K562 (cell line): ENCODE measurements around the gene NT5E.

Source experiments
- CBFB ChIP-seq: sonication (generic); formaldehyde crosslinking; IDR thresholded peaks from 2 replicates; pipeline ENCODE4 v1.4.0; 2020; ENCODE audit warnings: mild to moderate bottlenecking, missing genetic modification reagents
- CBX3 ChIP-seq, 2 experiments: IDR thresholded peaks; 1 replicate in 1 of 2; 2 replicates in 1 of 2; pipeline ENCODE4 v1.6.1; 2012; ENCODE audit warnings: inconsistent platforms in 2 of 2, low read length in 2 of 2, borderline replicate concordance in 1 of 2, control low read depth in 1 of 2
- CTBP1 ChIP-seq: fragments of 450-650 bp; IDR thresholded peaks from 2 replicates; pipeline ENCODE4 v1.6.1; 2016; ENCODE audit warnings: borderline replicate concordance
- HNRNPL ChIP-seq: fragments of 200-400 bp; formaldehyde crosslinking; IDR thresholded peaks from 2 replicates; pipeline ENCODE4 v1.6.1; 2017; ENCODE audit warnings: low read depth, mild to moderate bottlenecking, low read length
- IRF2 ChIP-seq: sonication (generic); formaldehyde crosslinking; IDR thresholded peaks from 2 replicates; pipeline ENCODE4 v1.8.1; 2022; ENCODE audit warnings: mild to moderate bottlenecking, missing genetic modification reagents
- LCOR ChIP-seq: sonication (generic); formaldehyde crosslinking; IDR thresholded peaks from 2 replicates; pipeline ENCODE4 v1.8.0; 2022; ENCODE audit warnings: mild to moderate bottlenecking, missing genetic modification reagents
- POLR2A ChIP-seq: fragments of 450-650 bp; conservative IDR thresholded peaks from 2 replicates; pipeline ENCODE4 v1.6.1; 2016
- POLR2AphosphoS5 ChIP-seq: IDR thresholded peaks from 2 replicates; pipeline ENCODE4 v1.6.1; 2011; ENCODE audit warnings: mild to moderate bottlenecking, low read depth, low read length, moderate library complexity; ENCODE audit not compliant: control insufficient read depth, insufficient read depth
- TCF7L2 ChIP-seq: fragments of 150-350 bp; IDR thresholded peaks from 2 replicates; pipeline ENCODE4 v1.6.1; 2016; ENCODE audit warnings: low read depth, mild to moderate bottlenecking, low read length, moderate library complexity
- ZFX ChIP-seq: sonication (generic); formaldehyde crosslinking; IDR thresholded peaks from 2 replicates; pipeline ENCODE4 v1.8.0; 2022; ENCODE audit warnings: mild to moderate bottlenecking, missing genetic modification reagents, moderate library complexity
- ZNF174 ChIP-seq: fragments of 250-450 bp; sonication (Bioruptor Pico); IDR thresholded peaks from 2 replicates; pipeline ENCODE4 v1.4.0; 2020; ENCODE audit warnings: mild to moderate bottlenecking
- ZNF24 ChIP-seq: fragments of 450-650 bp; IDR thresholded peaks from 2 replicates; pipeline ENCODE4 v1.6.1; 2016
- TF ChIP-seq, protein P1 (sequence below), 3 experiments: fragments of 200-800 bp in 1 of 3; sonication (Bioruptor generic) in 1 of 3; sonication (generic) in 1 of 3; formaldehyde crosslinking in 1 of 3; IDR thresholded peaks; 2 replicates each; pipeline versions ENCODE4 v1.6.1 to v1.8.0; 2016 to 2022; ENCODE audit warnings: mild to moderate bottlenecking in 2 of 3, missing compliant biosample characterization in 2 of 3, missing genetic modification characterization in 2 of 3, missing genetic modification reagents in 1 of 3

DNA sequence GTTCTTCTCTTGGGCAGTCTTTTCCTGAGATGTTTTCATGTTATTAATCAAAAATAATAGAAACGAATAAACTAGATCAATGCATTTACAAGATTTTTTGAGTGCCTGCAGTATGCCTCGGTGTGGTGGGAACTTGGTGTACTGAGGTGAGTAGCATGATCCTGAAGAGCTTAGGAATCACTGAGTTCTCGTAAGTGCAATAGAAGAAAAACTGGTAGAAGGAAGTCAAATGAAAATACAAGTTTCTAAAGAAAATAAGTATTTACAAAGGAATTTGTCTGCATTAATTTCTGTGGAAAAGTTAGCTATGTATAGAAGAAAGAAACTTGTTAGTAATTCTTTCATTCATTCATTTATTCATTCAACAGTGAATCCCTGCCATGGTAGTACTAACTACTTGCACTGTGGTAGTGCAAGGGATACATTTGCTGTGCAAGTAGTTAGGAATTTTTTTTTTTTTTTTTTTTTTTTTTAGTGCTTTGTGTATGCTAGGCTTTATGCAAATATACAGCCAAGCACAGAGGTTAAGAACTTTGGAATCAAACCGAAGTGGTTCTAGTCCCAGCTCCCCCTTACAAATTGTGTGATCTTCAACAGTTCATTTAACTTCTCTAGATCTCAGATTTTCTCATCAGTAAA lies 13.9 kb downstream of the NT5E start:
- TF ChIP-seq CTBP1 = no peak
- TF ChIP-seq ZNF24 = no peak
- TF ChIP-seq ZNF174 = no peak
- TF ChIP-seq TCF7L2 = no peak
- no peak for TF ChIP-seq CBFB (CRISPR knock-in tag)
- TF ChIP-seq, protein P1, sequence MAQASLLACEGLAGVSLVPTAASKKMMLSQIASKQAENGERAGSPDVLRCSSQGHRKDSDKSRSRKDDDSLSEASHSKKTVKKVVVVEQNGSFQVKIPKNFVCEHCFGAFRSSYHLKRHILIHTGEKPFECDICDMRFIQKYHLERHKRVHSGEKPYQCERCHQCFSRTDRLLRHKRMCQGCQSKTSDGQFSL (CRISPR knock-in tag; IDR thresholded peaks at IDR 0.05) = no peak
- TF ChIP-seq, protein P1 (tag; IDR thresholded peaks at IDR 0.05) = no peak
- TF ChIP-seq ZFX (CRISPR knock-in tag) = no peak
- TF ChIP-seq POLR2A = no peak
- no peak for TF ChIP-seq CBX3 (IDR thresholded peaks at IDR 0.05; ENCODE audit: borderline replicate concordance in 1 of 2, low read length in 2 of 2)
- TF ChIP-seq POLR2AphosphoS5 = no peak
- no peak for TF ChIP-seq HNRNPL
- TF ChIP-seq LCOR = no peak
- no peak for TF ChIP-seq IRF2 (CRISPR knock-in tag)
